H1 (cell line): ENCODE data around the gene RAET1G. TPM values are rescaled to one million over a fixed set of nuclear protein-coding genes. Genes with fewer than 3 reads are reported as not detected.

Experiments
- CTCF ChIA-PET: fragments of 300-600 bp; sonication (Branson Sonifier 250); formaldehyde crosslinking; loops from one replicate; lab custom pipeline; 2021; ENCODE audit not compliant: partially characterized antibody; lab: Charles Lee
- POLR2A ChIA-PET: fragments of 300-600 bp; sonication (Branson Sonifier 250); formaldehyde crosslinking; loops from one replicate; lab custom pipeline; 2021; ENCODE audit warnings: inconsistent platforms; ENCODE audit not compliant: partially characterized antibody; lab: Charles Lee
- DNase-seq, 2 experiments: peaks; one replicate each; pipeline versions ENCODE4 v3.0.0 to v3.0.0-alpha.2; 2010 to 2022; ENCODE audit warnings: low spot score in 2 of 2, low read depth in 1 of 2, mixed read lengths in 1 of 2
- FAIRE-seq: peaks from 2 replicates; lab custom pipeline; 2011; peaks lifted over from hg19 to GRCh38; lab: Jason Lieb, UNC
- H2AFZ ChIP-seq: 2 replicates; pipeline ENCODE4 v1.8.1; 2012; ENCODE audit warnings: low read length, inconsistent platforms
- H2AK5ac ChIP-seq: 2 replicates; pipeline ENCODE4 v1.6.1; 2013; ENCODE audit warnings: low read depth, low read length
- H2BK120ac ChIP-seq: replicated peaks from 2 replicates; pipeline ENCODE3; 2013; ENCODE audit warnings: low read depth, low read length, inconsistent platforms
- H2BK12ac ChIP-seq: 2 replicates; pipeline ENCODE4 v1.6.1; 2013; ENCODE audit warnings: low read depth, low read length
- H2BK15ac ChIP-seq: 2 replicates; pipeline ENCODE4 v1.6.1; 2013; ENCODE audit warnings: low read length
- H2BK20ac ChIP-seq: 2 replicates; pipeline ENCODE4 v1.6.1; 2013; ENCODE audit warnings: low read length
- H2BK5ac ChIP-seq: 2 replicates; pipeline ENCODE4 v1.6.1; 2013; ENCODE audit warnings: low read depth, low read length
- H3K14ac ChIP-seq: 2 replicates; pipeline ENCODE4 v1.6.1; 2013; ENCODE audit warnings: inconsistent platforms; ENCODE audit not compliant: insufficient read length
- H3K18ac ChIP-seq: 2 replicates; pipeline ENCODE4 v1.6.1; 2013; ENCODE audit warnings: low read length; ENCODE audit errors: extremely low read depth
- H3K23ac ChIP-seq: 2 replicates; pipeline ENCODE4 v1.6.1; 2013; ENCODE audit warnings: inconsistent platforms; ENCODE audit not compliant: insufficient read length
- H3K23me2 ChIP-seq: 2 replicates; pipeline ENCODE4 v1.6.1; 2013; ENCODE audit warnings: low read depth, low read length
- H3K27ac ChIP-seq: 2 replicates; pipeline ENCODE4 v1.6.1; 2011; ENCODE audit warnings: low read depth, low read length, inconsistent platforms
- H3K27me3 ChIP-seq, 4 experiments: replicated peaks in 1 of 4; 1 replicate in 1 of 4; 2 replicates in 3 of 4; pipeline versions ENCODE4 v1.6.1 to v1.8.1; 2011 to 2013; ENCODE audit warnings: low read length in 3 of 4, mild to moderate bottlenecking in 3 of 4, inconsistent platforms in 2 of 4, mixed read lengths in 2 of 4, moderate library complexity in 1 of 4; ENCODE audit not compliant: control insufficient read depth in 3 of 4, insufficient read depth in 3 of 4; ENCODE audit errors: extremely low read depth in 1 of 4
- H3K36me3 ChIP-seq, 4 experiments: 2 replicates each; pipeline versions ENCODE4 v1.6.1 to v1.8.1; 2011 to 2013; ENCODE audit warnings: mild to moderate bottlenecking in 4 of 4, low read length in 3 of 4, moderate library complexity in 2 of 4, control low read depth in 1 of 4, inconsistent platforms in 1 of 4; ENCODE audit not compliant: insufficient read depth in 4 of 4, control insufficient read depth in 2 of 4
- H3K4ac ChIP-seq: replicated peaks from 2 replicates; pipeline ENCODE3; 2013; ENCODE audit warnings: low read length, low read depth, mixed read lengths, inconsistent platforms; ENCODE audit not compliant: insufficient read length
- H3K4me1 ChIP-seq, 4 experiments: replicated peaks in 1 of 4; 1 replicate in 1 of 4; 2 replicates in 3 of 4; pipeline versions ENCODE4 v1.6.1 to v1.8.1; 2011 to 2013; ENCODE audit warnings: low read length in 3 of 4, inconsistent platforms in 2 of 4, mixed read lengths in 1 of 4; ENCODE audit not compliant: insufficient read depth in 4 of 4, control insufficient read depth in 3 of 4
- H3K4me2 ChIP-seq, 2 experiments: 2 replicates each; pipeline versions ENCODE4 v1.6.1 to v1.8.1; 2011 to 2013; ENCODE audit warnings: low read depth in 2 of 2, low read length in 2 of 2, control low read depth in 1 of 2, inconsistent platforms in 1 of 2, mild to moderate bottlenecking in 1 of 2; ENCODE audit not compliant: insufficient read depth in 1 of 2
- H3K4me3 ChIP-seq, 4 experiments: fragments of 200-600, 300-600 bp in 1 of 4; sonication (generic), shearing (Covaris generic), sonication (Bioruptor Twin) in 1 of 4; 2 replicates each; pipeline versions ENCODE4 v1.5.1 to v1.8.1; 2011 to 2016; ENCODE audit warnings: low read length in 4 of 4, low read depth in 3 of 4, control low read depth in 2 of 4, inconsistent platforms in 2 of 4, mild to moderate bottlenecking in 2 of 4, mixed read lengths in 1 of 4, moderate library complexity in 1 of 4; ENCODE audit not compliant: insufficient read depth in 2 of 4; ENCODE audit errors: extremely low read depth in 1 of 4
- H3K56ac ChIP-seq: replicated peaks from 2 replicates; pipeline ENCODE3; 2013; ENCODE audit warnings: low read depth, mild to moderate bottlenecking, mixed read lengths, low read length, inconsistent platforms; ENCODE audit not compliant: insufficient read length
- H3K79me1 ChIP-seq: 2 replicates; pipeline ENCODE4 v1.6.1; 2013; ENCODE audit warnings: low read depth, low read length, control low read depth
- H3K79me2 ChIP-seq, 2 experiments: 2 replicates each; pipeline versions ENCODE4 v1.6.1 to v1.8.1; 2012 to 2013; ENCODE audit warnings: low read length in 2 of 2, mild to moderate bottlenecking in 2 of 2, inconsistent platforms in 1 of 2; ENCODE audit not compliant: insufficient read depth in 2 of 2, control insufficient read depth in 1 of 2
- H3K9ac ChIP-seq, 4 experiments: replicated peaks in 1 of 4; 1 replicate in 1 of 4; 2 replicates in 3 of 4; pipeline versions ENCODE4 v1.6.1 to v1.8.1; 2011 to 2013; ENCODE audit warnings: low read depth in 3 of 4, low read length in 3 of 4, control low read depth in 2 of 4, mild to moderate bottlenecking in 2 of 4, moderate library complexity in 2 of 4, inconsistent platforms in 1 of 4; ENCODE audit errors: extremely low read depth in 1 of 4
- H3K9me3 ChIP-seq, 2 experiments: 2 replicates each; pipeline versions ENCODE4 v1.6.1 to v1.8.1; 2012 to 2013; ENCODE audit warnings: mild to moderate bottlenecking in 2 of 2, moderate library complexity in 2 of 2, control low read depth in 1 of 2, inconsistent platforms in 1 of 2, low read depth in 1 of 2, low read length in 1 of 2, mixed read lengths in 1 of 2; ENCODE audit not compliant: insufficient read depth in 2 of 2
- H4K20me1 ChIP-seq, 2 experiments: replicated peaks in 1 of 2; 2 replicates each; pipeline versions ENCODE3 to v1.8.1; 2011 to 2013; ENCODE audit warnings: inconsistent platforms in 2 of 2, low read length in 2 of 2, mild to moderate bottlenecking in 1 of 2; ENCODE audit not compliant: insufficient read depth in 2 of 2, control insufficient read depth in 1 of 2
- H4K5ac ChIP-seq: 2 replicates; pipeline ENCODE4 v1.6.1; 2013; ENCODE audit warnings: low read length, low read depth, mixed read lengths, inconsistent platforms; ENCODE audit not compliant: insufficient read length
- H4K8ac ChIP-seq: 2 replicates; pipeline ENCODE4 v1.8.0; 2013; ENCODE audit warnings: mild to moderate bottlenecking, moderate library complexity, low read length, inconsistent platforms; ENCODE audit not compliant: insufficient read depth; ENCODE audit errors: extremely low read depth
- H4K91ac ChIP-seq: replicated peaks from 2 replicates; pipeline ENCODE3; 2013; ENCODE audit warnings: low read length, mixed read lengths, inconsistent platforms; ENCODE audit not compliant: insufficient read length
- ASH2L ChIP-seq: fragments of 200-600, 300-600 bp; sonication (generic); IDR thresholded peaks from one replicate; pipeline ENCODE4 v1.7.1; 2017; ENCODE audit warnings: low read length
- E2F6 ChIP-seq: IDR thresholded peaks from 2 replicates; pipeline ENCODE4 v1.6.1; 2012; ENCODE audit warnings: inconsistent platforms
- EZH2 ChIP-seq: fragments of 200-600 bp; sonication (generic); IDR thresholded peaks from 2 replicates; pipeline ENCODE4 v1.7.1; 2012; ENCODE audit warnings: low read depth, mild to moderate bottlenecking, moderate library complexity, low read length, inconsistent platforms; ENCODE audit not compliant: severe bottlenecking
- POLR2AphosphoS5 ChIP-seq: IDR thresholded peaks from 2 replicates; pipeline ENCODE4 v1.6.1; 2011; ENCODE audit warnings: low read depth, low read length
- SP1 ChIP-seq: IDR thresholded peaks from 2 replicates; pipeline ENCODE4 v1.6.1; 2011; ENCODE audit warnings: low read depth, low read length
- SUZ12 ChIP-seq: fragments of 200-600 bp; sonication (generic); IDR thresholded peaks from 2 replicates; pipeline ENCODE4 v1.6.1; 2012; ENCODE audit warnings: mild to moderate bottlenecking, inconsistent platforms, low read length, moderate library complexity, mixed read lengths
- TEAD4 ChIP-seq: IDR thresholded peaks from 2 replicates; pipeline ENCODE4 v1.6.1; 2012; ENCODE audit warnings: low read depth, low read length, inconsistent platforms, mixed read lengths
- WGBS, 2 experiments: shearing (Covaris generic) in 1 of 2; methylation state at CpG; one replicate each; pipeline versions ENCODE4 v1.1.6 to v1.1.7; 2013 to 2015; ENCODE audit warnings: low lambda C conversion rate in 2 of 2, mixed read lengths in 2 of 2, inconsistent platforms in 1 of 2, low coverage in 1 of 2, missing lambda C conversion rate in 1 of 2; ENCODE audit not compliant: insufficient replicate concordance in 2 of 2, insufficient coverage in 1 of 2, insufficient read length in 1 of 2; ENCODE audit errors: extremely low coverage in 1 of 2, missing lambda C conversion rate in 1 of 2; 5-methylcytosine and 5-hydroxymethylcytosine counted together
- polyA plus RNA-seq, 7 experiments: library from polyadenylated mRNA; depleted of rRNA in 3 of 7; stranded (reverse) in 5 of 7; unstranded in 2 of 7; fragments of >200 nt in 5 of 7; fragments of 200-250 nt in 2 of 7; gene quantifications; 1 replicate in 5 of 7; 2 replicates in 1 of 7; 4 replicates in 1 of 7; pipeline versions ENCODE4 v1.2.1 to v1.2.3, GENCODE V29; 2011 to 2013; ENCODE audit warnings: missing spikeins in 2 of 7, mixed read lengths in 2 of 7
- total RNA-seq: library from RNA; stranded (reverse); fragmentation: NEBNext Ultra II Directional; extraction: Animal tissue kit (Norgen Biotek cat#: 25700); gene quantifications from 2 replicates; pipeline ENCODE4 v1.2.1, GENCODE V29; 2021
- TF ChIP-seq, protein P1 (sequence below), 3 experiments: IDR thresholded peaks; 1 replicate in 2 of 3; 2 replicates in 1 of 3; pipeline versions ENCODE4 v1.5.1 to v1.6.1; 2011; ENCODE audit warnings: low read length in 3 of 3, mild to moderate bottlenecking in 3 of 3, inconsistent platforms in 2 of 3, low read depth in 1 of 3, moderate library complexity in 1 of 3; ENCODE audit not compliant: insufficient read depth in 1 of 3; ENCODE audit errors: control extremely low read depth in 1 of 3

The RAET1G gene
- total and polyA plus RNA-seq, 2 of the 8 experiments (the other 6 are each of a cell fraction or from before 2014, with no cell fraction given): 0.08 TPM; not detected in 1

GRCh38 chr6:149941583-149942460 is 18.9 kb upstream of the RAET1G start, which contains the start of gene ULBP2:
Gene ULBP2, plus strand, starts transcription at chr6:149942014. Its CDS starts 59 bp downstream, at chr6:149942073.
- Histone ChIP-seq H4K20me1 (peaks cover 6 to 9% of the 10 kb centered on the region in 2 experiments), H2BK120ac (no peak within 1 kb of the TSS), H3K9me3 (no peaks in the 10 kb centered on the region), H3K27ac (no peak within 1 kb of the TSS), H2AFZ (no peak within 1 kb of the TSS), H3K4me3 (peak within 1 kb of the TSS; percentile 40 to 69 (median 48)), H3K23me2 (peaks cover 13% of the 10 kb centered on the region; the same call in 1 of the 2 replicates), H3K14ac (no peak within 1 kb of the TSS), H2BK15ac (no peak within 1 kb of the TSS), H3K23ac (no peak within 1 kb of the TSS), H4K91ac (no peak within 1 kb of the TSS), H2BK5ac (no peak within 1 kb of the TSS), H3K79me1 (no peaks in the 10 kb centered on the region), H2AK5ac (no peak within 1 kb of the TSS; the same call in 1 of the 2 replicates), H2BK20ac (no peak within 1 kb of the TSS), H3K36me3 (peaks cover 0 to 4% (median 0%) of the 10 kb centered on the region in 4 experiments; a peak in 1 of 8 replicates), H3K4ac (no peak within 1 kb of the TSS), H4K8ac (no peak within 1 kb of the TSS), H4K5ac (no peak within 1 kb of the TSS), H3K79me2 (no peaks in the 10 kb centered on the region), H3K27me3 (peaks cover 56 to 80% (median 69%) of the 10 kb centered on the region in 4 experiments), H3K9ac (no peak within 1 kb of the TSS), H3K56ac (no peak within 1 kb of the TSS), H3K18ac (no peak within 1 kb of the TSS; the same call in 1 of the 2 replicates), H3K4me1 (peaks cover 0 to 6% (median 3%) of the 10 kb centered on the region in 4 experiments; a peak in 5 of 7 replicates), H2BK12ac (no peak within 1 kb of the TSS), H3K4me2 (peak within 1 kb of the TSS; percentile 70 to 93)
- CTCF ChIA-PET: interaction anchor here (0.6 to 1.9 kb wide), 5 partner anchors 13 to 577 kb away, joined by 3 to 10 read pairs (median 5); no protein-coding TSS in a partner anchor
- peak in 1 of 2 experiments; percentile 79 for DNase-seq
- POLR2A ChIA-PET: interaction anchor here (0.9 to 1.5 kb wide), 2 partner anchors 36 to 48 kb away, joined by 3 to 4 read pairs; no protein-coding TSS in a partner anchor
- no peak for FAIRE-seq
- 1% methylated on average over 54 of the region's 62 CpGs; no CpG with 5 or more reads in 1 of the 2 experiments for WGBS, 2 experiments
- TF ChIP-seq SUZ12: peak; percentile 77
- no peak for TF ChIP-seq TEAD4
- peak; percentile 18 for TF ChIP-seq ASH2L
- TF ChIP-seq SP1: peak; percentile 24; the same call in 1 of the 2 replicates
- TF ChIP-seq E2F6: peak; percentile 11
- peak; percentile 86 for TF ChIP-seq EZH2
- no peak for TF ChIP-seq POLR2AphosphoS5
- TF ChIP-seq, protein P1, sequence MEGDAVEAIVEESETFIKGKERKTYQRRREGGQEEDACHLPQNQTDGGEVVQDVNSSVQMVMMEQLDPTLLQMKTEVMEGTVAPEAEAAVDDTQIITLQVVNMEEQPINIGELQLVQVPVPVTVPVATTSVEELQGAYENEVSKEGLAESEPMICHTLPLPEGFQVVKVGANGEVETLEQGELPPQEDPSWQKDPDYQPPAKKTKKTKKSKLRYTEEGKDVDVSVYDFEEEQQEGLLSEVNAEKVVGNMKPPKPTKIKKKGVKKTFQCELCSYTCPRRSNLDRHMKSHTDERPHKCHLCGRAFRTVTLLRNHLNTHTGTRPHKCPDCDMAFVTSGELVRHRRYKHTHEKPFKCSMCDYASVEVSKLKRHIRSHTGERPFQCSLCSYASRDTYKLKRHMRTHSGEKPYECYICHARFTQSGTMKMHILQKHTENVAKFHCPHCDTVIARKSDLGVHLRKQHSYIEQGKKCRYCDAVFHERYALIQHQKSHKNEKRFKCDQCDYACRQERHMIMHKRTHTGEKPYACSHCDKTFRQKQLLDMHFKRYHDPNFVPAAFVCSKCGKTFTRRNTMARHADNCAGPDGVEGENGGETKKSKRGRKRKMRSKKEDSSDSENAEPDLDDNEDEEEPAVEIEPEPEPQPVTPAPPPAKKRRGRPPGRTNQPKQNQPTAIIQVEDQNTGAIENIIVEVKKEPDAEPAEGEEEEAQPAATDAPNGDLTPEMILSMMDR (IDR thresholded peaks at IDR 0.05; ENCODE audit: control extremely low read depth in 1 of 3, insufficient read depth in 1 of 3, low read depth in 1 of 3, low read length in 3 of 3): no peak
